ENCODE measurements around the gene TUBA1C.
"Not testable (repeated sequence)": the region's sequence is repeated elsewhere in the genome, so short reads cannot be mapped to it uniquely, and the experiment has no call there.

The TUBA1C gene

GRCh38 chr12:49264873-49265792 lies at the start of gene TUBA1C:
Gene TUBA1C, plus strand, starts transcription at chr12:49265082. Its CDS starts 100 bp downstream, at chr12:49265182.
- peak; percentile 68 for DNase-seq (ENCODE audit: low spot score)

- DNase-seq (ENCODE audit: low spot score) = no peak
Observed at GRCh38 chr12:49219417-49220026, 45.4 kb upstream of the TUBA1C start.

GRCh38 chr12:49220972-49221371 lies 43.9 kb upstream of the TUBA1C start:
- no peak for DNase-seq (ENCODE audit: low spot score)

GRCh38 chr12:49223122-49223521 lies 41.8 kb upstream of the TUBA1C start:
- no peak for DNase-seq (ENCODE audit: low spot score)

- no peak for DNase-seq (ENCODE audit: low spot score)
Observed at GRCh38 chr12:49223590-49224369, 41.1 kb upstream of the TUBA1C start.

GRCh38 chr12:49225576-49226166 lies 39.2 kb upstream of the TUBA1C start:
- DNase-seq (ENCODE audit: low spot score) = no peak

- DNase-seq (ENCODE audit: low spot score) = peak; percentile 88
Observed at GRCh38 chr12:49227713-49228112, 37.2 kb upstream of the TUBA1C start.

GRCh38 chr12:49228653-49229052 lies 36.2 kb upstream of the TUBA1C start:
- peak; percentile 40 for DNase-seq (ENCODE audit: low spot score)

GRCh38 chr12:49230176-49230804 lies 34.6 kb upstream of the TUBA1C start:
- peak; percentile 53 for DNase-seq (ENCODE audit: low spot score)

GRCh38 chr12:49230805-49231194 lies 34.1 kb upstream of the TUBA1C start:
- no peak for DNase-seq (ENCODE audit: low spot score)

GRCh38 chr12:49231878-49232655 lies 32.8 kb upstream of the TUBA1C start:
- peak; percentile 63 for DNase-seq (ENCODE audit: low spot score)

- DNase-seq (ENCODE audit: low spot score) = peak; percentile 58
Observed at GRCh38 chr12:49232940-49233841, 31.7 kb upstream of the TUBA1C start.

GRCh38 chr12:49233842-49234526 lies 30.9 kb upstream of the TUBA1C start:
- DNase-seq (ENCODE audit: low spot score) = peak; percentile 89

- DNase-seq (ENCODE audit: low spot score) = no peak
Observed at GRCh38 chr12:49236423-49236822, 28.5 kb upstream of the TUBA1C start.

- no peak for DNase-seq (ENCODE audit: low spot score)
Observed at GRCh38 chr12:49243631-49244030, 21.3 kb upstream of the TUBA1C start.

GRCh38 chr12:49244176-49244575 lies 20.7 kb upstream of the TUBA1C start:
- DNase-seq (ENCODE audit: low spot score) = no peak

GRCh38 chr12:49251357-49251756 lies 13.5 kb upstream of the TUBA1C start:
- DNase-seq (ENCODE audit: low spot score) = no peak

GRCh38 chr12:49253033-49253623 lies 11.8 kb upstream of the TUBA1C start:
- DNase-seq (ENCODE audit: low spot score) = no peak

GRCh38 chr12:49255456-49255855 lies 9.4 kb upstream of the TUBA1C start:
- not testable (repeated sequence) for DNase-seq (ENCODE audit: low spot score)

Measured in cerebellar cortex (tissue), 1 donor.